ENCODE measurements around the gene INPP4B.

Gene INPP4B

DNA sequence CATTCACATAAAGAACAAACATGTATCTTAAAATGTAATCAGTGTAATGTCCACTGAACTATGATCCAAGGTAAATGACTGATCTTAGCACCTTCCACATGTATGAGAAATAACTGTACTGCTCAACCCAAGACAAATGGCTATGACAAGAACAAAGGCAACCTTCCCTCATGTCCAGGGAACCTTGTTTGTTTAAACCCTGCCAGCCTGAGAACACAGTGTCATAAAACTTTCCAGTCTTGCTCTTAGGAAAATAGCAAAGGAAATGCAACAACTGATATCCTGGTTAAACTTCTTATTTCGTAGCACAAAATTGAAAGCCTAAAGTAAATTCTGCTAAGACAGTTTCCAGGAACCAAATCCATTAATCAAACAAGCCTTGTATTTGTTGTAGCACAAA is 715.4 kb downstream of the INPP4B start:
- TF ChIP-seq, protein P1, sequence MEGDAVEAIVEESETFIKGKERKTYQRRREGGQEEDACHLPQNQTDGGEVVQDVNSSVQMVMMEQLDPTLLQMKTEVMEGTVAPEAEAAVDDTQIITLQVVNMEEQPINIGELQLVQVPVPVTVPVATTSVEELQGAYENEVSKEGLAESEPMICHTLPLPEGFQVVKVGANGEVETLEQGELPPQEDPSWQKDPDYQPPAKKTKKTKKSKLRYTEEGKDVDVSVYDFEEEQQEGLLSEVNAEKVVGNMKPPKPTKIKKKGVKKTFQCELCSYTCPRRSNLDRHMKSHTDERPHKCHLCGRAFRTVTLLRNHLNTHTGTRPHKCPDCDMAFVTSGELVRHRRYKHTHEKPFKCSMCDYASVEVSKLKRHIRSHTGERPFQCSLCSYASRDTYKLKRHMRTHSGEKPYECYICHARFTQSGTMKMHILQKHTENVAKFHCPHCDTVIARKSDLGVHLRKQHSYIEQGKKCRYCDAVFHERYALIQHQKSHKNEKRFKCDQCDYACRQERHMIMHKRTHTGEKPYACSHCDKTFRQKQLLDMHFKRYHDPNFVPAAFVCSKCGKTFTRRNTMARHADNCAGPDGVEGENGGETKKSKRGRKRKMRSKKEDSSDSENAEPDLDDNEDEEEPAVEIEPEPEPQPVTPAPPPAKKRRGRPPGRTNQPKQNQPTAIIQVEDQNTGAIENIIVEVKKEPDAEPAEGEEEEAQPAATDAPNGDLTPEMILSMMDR (IDR thresholded peaks at IDR 0.05; ENCODE audit: borderline replicate concordance, insufficient read depth, low read depth, low read length), result no peak
- no peak overlapping the region for H3K4me3 ChIP-seq (ENCODE audit: low read depth, low read length)

GRCh38 chr4:142129931-142130330 is 716.2 kb downstream of the INPP4B start:
- TF ChIP-seq, protein P1 (IDR thresholded peaks at IDR 0.05; ENCODE audit: borderline replicate concordance, insufficient read depth, low read depth, low read length), result no peak
- no peak overlapping the region for H3K4me3 ChIP-seq (ENCODE audit: low read depth, low read length)

- no peak overlapping the region for H3K4me3 ChIP-seq (ENCODE audit: low read depth, low read length)
- TF ChIP-seq, protein P1 (IDR thresholded peaks at IDR 0.05; ENCODE audit: borderline replicate concordance, insufficient read depth, low read depth, low read length), result no peak
Observed at GRCh38 chr4:142129473-142129872, 716.6 kb downstream of the INPP4B start.

DNA sequence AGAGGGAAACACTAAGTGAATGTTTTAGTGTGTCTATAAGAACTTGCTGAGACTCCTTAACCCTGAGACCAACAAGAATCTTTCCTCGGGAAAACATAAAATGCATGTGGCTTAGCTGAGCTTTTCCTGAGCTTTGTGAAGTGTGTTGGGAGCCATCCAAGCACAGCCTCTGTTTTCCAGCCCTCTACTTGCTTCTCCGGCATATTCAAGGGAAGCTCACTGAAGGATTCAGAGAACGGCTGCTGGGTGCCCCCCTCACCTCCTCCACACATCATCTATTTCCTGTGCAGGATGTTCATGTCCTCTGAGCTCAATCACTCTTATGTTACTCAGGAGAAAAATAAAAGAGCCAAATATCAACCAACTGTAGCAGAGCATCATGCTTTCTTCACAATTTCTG is 717.6 kb downstream of the INPP4B start:
- TF ChIP-seq, protein P1 (IDR thresholded peaks at IDR 0.05; ENCODE audit: borderline replicate concordance, insufficient read depth, low read depth, low read length), result no peak
- H3K4me3 ChIP-seq (ENCODE audit: low read depth, low read length), result no peak overlapping the region

DNA sequence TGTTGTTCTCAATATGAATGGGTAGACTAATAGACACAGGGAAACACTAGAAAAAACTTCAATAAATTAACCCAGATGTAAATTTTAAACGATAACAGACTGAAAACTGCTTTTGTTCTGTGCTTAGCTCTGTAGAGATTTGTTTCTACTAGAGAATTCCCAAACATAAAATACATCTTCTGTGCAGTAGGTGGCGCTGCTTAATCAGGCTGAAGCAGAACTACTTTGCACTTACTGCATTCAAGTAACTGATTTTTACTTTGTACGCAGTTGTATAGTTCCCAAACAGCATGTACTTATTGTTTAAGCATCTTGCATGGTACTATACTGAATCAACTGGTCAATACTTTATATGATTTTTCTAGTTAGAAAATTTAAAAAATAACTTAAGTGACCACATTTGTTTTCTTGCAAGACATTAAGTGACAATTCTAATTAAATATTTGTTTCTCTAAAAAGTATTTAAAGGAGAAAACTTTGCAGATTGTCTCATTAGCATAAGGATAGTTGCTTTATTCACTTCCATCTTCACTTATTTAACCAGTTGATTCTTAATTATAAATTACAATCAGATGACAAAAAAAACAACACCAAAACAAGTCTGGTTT is 719.1 kb downstream of the INPP4B start:
- TF ChIP-seq, protein P1 (IDR thresholded peaks at IDR 0.05; ENCODE audit: borderline replicate concordance, insufficient read depth, low read depth, low read length), result peak; percentile 52; the same call in 1 of the 2 replicates
- no peak overlapping the region for H3K4me3 ChIP-seq (ENCODE audit: low read depth, low read length)

DNA sequence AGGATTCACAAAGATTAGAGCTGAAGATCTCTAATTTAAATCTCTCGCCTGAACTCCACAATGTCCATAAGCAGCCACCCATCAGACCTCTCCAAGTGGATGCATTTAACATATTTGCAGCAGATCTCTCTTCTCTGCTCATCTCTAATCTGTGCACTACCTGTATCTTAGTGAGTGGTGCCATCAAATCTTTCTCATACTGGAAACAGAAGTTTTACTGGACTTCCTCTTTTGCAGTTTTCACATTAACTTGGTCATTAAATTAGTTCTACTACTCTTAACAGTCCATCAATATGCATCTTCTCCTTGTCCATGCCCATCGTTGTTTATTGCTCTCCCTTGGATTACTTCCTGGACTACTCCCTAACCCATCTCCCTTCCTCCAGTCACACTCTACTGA is 721.2 kb downstream of the INPP4B start:
- H3K4me3 ChIP-seq (ENCODE audit: low read depth, low read length), result no peak overlapping the region
- TF ChIP-seq, protein P1 (IDR thresholded peaks at IDR 0.05; ENCODE audit: borderline replicate concordance, insufficient read depth, low read depth, low read length), result no peak

Measured in GM12875 (cell line).